Activated gamma-delta T cell treated with anti-CD3 and anti-CD28 coated beads, Interleukin-2, amount 50 U/mL, for 16 hours (primary cell): Measurements from ENCODE around the gene MEOX1.
"Not testable (repeated sequence)": the region's sequence is repeated elsewhere in the genome, so short reads cannot be mapped to it uniquely, and the experiment has no call there.

Experiments used
- DNase-seq: peaks from one replicate; pipeline ENCODE4 v3.0.0-alpha.2; 2020; ENCODE audit warnings: low read depth

Gene MEOX1

DNA sequence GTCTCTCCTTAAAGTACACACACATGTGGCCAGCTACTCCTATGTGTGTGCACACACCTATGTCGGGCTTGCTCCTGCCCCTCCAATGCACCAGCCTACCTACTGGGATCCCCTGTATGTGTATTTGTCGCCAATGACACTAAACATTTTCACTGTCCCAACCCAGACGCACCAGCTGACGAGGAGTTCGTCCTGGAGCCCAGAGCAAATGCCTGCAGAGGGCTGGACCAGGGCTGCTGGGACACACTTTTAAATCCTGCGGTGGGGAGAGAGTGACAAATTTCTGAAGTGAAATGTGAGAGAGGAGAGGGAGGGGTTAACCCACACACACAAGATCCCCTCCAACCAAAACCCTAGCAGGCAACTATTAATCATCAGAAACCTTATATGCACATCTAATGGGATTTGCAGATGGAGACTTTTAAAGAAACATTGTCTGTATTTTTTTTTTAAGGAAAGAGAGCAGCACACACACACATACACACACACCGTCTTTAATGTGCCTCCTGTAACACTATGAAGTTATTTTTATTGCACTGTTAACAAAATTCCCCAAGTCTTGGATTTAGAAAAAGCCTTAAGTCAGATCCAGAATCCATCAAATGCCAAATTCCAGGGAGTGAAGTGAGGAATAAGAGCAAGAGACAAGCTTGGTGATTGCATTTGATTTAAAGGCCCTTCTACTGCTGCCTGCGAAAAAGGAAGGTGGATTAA, at the start of gene MEOX1:
Gene MEOX1, minus strand, starts transcription at position 224 of the 714 bp plus-strand sequence. CDS start 388 bp downstream, outside the sequence.
- DNase-seq: no peak

DNA sequence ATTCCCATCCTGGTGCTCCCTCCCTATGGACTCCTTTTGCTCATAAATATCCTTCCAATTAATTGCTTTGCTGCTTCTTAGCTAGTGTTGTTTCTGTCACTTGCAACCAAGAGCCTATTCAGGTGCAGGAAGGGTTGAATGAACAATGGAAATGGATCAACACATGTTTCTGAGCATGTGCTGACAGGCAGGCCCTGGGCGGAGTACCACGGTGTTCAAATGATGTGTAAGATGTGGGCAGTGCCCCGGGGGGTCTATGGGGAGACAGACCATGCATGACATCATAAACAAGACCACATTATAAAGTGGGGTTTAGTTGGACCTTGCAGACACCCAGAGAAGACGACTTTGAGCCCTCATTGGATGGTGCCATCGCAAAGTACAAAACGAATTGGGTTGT, 48.4 kb upstream of the MEOX1 start:
- DNase-seq: no peak

DNA sequence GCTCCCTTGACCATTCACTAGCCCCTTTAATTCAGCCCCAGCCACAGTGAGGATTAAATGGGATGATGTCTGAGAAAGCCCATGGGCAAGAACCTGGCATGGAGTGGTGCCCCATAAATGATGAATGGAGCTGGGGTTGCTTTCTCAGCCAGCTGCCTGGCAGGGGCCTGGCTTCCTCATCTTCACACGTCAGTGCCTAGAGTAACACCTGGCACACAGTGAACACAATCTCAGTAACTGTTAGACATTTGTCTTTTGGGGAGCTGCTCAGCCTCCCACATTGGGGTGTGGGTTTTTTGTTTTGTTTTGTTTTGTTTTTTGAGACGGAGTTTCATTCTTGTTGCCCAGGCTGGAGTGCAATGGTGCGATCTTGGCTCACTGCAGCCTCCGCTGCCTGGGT, 47.5 kb upstream of the MEOX1 start:
- no peak for DNase-seq

GRCh38 chr17:43707184-43707583, 45.5 kb upstream of the MEOX1 start:
- no peak for DNase-seq

- no peak for DNase-seq
Measured at GRCh38 chr17:43706235-43706634, 44.5 kb upstream of the MEOX1 start.

DNA sequence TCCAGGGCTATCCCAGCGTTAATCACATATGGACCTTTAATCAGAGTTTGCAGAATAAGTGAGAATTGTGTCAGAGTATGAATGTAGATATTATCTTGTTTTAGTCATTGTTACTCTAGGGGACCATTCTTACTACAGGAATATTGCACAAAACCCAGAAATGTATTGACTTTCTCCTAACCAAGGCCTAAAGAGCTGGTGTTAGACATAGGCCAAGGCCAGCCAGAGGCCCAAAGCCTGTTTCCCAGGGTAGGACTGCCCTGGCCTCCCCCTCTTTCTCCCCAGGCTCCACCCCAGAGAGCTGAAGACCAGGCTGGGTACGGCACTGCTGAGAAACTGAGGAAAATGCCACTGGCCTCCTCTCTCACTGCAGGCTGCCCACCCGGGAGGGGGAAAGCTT, 41.9 kb upstream of the MEOX1 start:
- DNase-seq: no peak

GRCh38 chr17:43702637-43703036, 40.9 kb upstream of the MEOX1 start:
- no peak for DNase-seq

DNA sequence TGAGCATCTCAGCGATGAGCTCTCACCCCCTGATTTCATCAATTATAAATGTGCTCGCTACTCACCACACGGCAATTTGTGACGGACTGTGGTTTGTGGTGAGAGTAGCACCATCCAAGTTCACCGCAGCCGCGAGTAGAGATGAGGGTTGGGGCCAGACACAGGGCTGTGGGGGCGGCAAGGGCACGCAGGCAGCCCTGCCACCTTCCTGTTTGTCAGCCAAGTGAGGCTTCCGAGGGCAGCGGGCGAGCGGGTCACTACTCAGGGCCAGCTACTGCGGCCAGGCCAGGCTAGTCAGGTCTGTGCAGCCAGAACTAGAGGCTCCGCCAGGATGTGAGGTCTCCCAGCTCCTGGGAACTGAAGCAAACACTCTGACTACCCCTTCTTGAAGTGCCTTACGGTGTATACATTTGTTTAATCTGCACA, 39.6 kb upstream of the MEOX1 start:
- peak; percentile 35 for DNase-seq

DNA sequence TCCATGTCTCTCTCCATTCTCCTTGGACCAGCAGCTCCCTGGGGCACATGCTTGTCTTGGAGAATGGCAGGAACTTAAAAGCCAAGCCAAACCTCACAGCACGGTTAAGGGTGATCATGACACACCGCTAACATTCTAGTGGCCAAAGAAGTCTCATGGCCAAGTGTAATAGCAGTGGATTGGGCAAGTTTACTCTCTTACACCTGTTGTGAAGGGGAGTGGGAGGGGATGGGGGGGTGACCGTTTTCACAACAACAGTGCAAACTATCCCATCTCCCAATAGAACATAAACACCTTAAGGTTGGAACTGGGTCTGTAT, 37.7 kb upstream of the MEOX1 start:
- DNase-seq: no peak

DNA sequence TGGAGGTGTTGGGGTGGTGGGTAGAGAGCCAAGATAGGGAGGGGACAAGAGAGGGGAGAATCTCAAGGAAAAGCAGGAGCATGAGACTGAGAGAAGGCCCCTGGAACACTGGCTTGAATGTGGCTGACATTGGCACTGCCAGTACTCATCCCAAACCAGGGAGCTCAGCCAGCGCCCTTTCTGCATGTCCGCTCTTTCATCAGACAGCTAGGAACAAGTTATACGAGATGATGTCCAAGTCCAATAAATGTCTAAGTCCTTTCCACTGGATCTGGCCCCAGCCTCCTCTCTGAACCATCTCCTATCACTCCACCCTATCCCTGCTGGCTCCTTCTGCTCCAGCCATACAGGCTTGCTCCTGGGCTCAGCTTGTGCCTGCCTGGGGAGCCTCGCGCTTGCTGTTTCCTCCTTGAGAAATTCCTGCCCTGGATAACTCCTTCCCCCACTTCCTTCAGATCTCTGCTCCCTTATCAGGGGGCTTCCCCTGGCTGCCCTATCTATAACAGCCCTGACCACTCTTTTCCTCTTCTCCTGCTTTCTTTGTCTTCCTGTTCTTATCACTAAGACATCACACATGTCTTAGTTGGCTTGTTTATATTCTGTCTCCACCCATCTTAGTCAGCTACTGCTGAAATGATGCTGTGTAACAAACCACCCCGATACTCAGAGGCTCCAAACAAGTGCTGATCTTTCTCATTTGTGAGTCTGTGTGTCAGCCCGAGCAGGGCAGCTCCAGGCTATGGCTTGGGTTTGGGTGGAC, 37.1 kb upstream of the MEOX1 start:
- no peak for DNase-seq

DNA sequence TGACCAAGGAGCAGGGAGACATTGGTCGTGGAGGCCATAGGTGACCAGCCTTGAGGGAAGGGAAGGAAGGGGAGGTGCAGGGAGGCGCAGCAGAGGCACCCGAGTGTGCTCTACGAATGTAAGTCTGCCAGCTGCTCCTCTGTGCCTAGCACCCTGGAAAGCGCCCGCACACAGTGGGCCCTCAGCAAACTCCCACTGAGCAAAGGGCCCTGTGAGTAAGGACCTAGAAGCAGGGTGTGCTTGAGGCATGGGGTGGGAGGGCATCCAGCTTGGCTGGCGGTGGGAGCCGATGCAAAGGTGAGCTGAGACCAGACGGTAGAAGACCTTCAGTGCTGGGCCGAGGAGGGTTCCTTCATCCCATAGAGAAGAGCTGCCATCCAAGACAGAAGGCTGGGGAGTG, 36.2 kb upstream of the MEOX1 start:
- no peak for DNase-seq

- DNase-seq: no peak
Measured at GRCh38 chr17:43696891-43697290, 35.2 kb upstream of the MEOX1 start.

DNA sequence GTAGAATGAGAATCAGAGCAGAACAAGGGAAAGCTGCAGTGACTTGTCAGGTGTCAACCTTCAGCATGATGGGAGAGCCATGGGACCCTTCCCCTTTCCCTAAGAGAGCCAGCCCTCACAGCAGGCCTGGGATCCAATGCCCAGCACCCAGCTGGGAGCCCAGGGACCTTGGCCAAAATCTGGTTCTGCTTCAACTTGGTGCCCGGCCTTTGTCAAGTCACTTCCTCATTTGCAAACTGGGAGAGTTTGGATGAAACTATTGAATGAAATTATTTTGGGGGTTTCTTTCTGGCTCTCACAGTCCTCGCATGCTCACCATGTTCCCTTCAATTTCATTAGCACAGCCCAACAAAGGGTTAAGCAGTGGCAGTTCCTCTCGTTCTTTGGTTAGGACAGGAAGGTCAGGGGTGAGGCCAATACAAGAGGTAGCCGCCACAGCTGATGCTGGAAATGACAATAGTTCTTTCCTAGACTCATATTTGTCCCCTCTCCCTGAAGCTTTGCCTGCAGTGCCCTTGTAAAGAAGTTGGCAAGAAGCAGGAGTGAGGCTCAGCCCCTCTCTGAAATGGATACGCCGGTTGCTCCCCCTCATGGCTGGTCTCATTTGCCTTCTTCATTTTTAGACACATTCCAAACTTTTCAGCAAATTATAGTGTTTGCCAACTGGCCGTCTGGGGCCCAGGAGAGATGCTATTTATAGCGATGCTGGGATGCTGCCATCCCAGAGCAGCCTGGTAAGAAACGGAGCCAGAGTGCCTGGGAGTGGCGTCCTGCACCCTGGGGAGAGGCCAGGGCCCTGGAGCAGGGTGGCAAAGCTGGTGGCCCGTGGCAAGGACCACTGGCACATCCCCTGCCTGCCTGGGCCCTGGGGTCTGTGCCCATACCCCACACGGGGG, 34.5 kb upstream of the MEOX1 start:
- no peak for DNase-seq

DNA sequence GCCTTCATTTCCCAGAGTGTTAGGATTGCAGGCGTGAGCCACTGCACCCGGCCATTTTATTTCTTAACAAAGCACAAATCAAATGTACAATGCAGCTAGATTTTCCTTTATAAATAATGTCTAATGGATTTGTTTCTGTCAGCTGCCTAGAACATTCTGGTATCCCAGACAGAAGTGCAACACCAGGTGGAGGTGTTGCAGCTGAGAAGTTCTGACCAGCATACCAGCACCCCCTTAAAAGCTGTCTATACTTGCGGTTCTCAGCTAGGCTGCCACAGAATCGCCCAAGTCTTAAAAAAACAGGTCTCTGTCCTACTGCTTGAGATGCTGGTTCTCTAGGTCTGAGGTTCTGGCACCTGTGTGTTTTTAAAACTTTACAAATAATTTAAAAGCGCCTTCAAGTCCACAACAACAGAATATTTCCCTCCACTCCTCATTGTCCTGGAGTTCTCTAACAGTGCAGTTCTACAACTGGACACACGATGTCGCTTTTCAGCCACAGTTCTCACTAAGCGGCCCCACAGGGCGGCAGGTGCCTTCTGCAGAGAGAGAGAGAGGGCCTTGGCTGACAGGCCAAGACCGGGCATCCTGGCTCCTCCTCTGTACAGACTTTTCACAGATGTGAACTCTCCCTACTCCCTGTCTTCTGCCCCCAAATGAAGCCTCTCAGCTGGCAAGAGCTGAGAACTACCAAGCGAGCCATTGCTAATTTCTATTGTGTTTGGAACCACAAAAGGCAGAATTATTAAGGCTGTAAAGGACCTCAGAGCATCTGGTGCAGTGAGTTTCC, 32.6 kb upstream of the MEOX1 start:
- peak; percentile 65 for DNase-seq

DNA sequence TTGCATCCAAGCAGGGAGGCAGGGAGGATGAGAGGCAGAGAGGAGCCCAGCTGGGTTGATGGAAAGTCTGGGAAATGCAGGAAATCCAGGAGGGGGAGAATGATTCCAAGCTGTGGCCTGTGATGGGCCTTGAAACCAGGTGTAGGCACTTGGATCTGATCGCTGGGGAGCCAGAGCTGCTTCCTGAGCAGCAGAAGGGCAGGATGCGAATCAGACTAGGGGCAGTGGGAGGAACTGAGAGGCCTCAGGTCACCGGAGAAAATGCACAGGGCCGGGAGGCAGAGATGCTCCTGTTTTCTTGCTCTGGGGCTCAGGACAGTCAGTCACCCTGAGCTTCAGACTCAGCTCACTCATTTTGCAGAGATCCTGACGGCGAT, 29.6 kb upstream of the MEOX1 start:
- no peak for DNase-seq

DNA sequence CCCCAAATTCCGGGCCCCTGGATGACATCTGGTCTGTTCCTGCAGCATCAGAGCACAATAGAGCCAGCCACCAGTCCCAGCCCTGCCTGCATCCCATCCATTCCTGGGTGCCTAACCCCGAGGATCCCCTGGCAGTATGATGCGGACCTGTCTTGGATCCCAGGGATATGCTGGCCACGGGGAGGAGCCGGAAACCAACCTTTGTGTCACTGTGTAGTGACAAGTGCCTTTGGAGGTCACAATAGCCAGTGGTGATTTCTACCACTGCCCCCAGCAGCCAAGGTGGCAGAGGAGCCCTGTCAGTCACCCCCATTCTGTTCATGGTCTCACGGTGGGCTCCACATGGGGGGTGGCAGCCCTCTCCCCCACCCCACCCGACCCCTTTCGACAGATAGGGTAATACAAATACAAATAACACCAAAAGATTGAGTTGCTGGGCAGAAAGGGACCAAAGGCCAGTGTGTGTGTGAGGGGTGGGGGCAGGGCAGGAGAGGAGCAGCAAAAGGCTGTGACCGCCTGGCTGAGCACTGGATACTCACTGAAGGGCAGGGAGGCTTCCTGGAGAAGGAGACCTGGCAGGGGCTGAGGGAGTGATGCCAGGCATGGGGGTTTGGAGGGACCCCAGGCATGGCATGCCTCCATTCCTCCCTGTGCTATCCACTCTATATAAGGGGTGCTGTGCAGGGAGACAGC, 29.0 kb upstream of the MEOX1 start:
- no peak for DNase-seq

DNA sequence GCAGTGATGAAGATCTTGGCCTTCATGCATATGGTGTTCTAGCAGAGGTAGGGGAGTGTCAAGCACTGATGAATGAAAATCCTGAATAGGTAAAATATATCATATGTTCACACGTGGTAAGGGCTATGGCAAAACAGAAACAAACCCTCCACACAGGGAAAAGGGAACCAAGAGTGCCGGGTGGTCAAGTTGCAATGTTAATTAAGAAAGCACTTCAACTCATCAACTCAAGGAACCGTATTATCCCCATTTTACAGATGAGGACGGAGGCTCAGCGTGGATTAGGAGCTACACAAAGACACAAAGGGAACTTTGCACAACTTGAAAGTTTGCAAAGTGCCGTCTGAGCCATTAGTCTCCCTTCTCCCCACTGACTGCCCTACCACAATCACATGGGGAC, 28.1 kb upstream of the MEOX1 start:
- DNase-seq: no peak

GRCh38 chr17:43689131-43689530, 27.4 kb upstream of the MEOX1 start:
- DNase-seq: no peak

- not testable (repeated sequence) for DNase-seq
Measured at GRCh38 chr17:43686957-43687356, 25.2 kb upstream of the MEOX1 start.

DNA sequence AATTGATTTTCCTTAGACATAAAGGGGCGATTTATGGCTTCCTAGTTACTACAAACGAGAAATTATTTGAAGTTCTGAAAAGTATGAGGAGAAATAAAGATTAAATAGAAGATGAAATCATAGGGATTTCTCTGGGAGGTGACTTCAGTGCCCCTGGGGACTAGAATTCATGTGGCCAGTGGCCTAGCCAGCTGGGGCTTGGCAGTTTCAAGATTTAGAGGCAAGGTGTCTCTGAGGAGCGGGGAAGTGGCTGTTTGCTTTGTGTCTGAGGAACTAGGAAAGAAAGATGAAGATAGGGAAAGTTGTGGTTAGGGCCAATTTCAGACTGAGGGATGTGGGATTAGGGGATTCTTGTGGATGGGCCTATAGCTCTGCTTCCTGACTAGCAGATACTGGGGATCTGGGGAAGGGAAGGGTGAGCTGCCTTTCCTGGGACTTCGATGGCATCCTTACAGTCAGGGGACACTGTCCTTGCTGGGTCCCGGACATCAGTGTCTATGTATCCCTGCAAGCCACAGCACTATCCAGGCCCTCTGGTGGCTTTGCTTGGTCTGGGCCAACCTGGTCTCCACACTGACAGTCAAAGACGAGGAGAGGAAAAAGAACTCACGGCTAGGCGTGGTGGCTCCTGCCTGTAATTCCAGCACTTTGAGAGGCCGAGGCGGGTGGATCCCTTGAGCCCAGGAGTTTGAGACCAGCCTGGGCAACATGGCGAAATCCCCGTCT, 22.4 kb upstream of the MEOX1 start:
- DNase-seq: no peak

DNA sequence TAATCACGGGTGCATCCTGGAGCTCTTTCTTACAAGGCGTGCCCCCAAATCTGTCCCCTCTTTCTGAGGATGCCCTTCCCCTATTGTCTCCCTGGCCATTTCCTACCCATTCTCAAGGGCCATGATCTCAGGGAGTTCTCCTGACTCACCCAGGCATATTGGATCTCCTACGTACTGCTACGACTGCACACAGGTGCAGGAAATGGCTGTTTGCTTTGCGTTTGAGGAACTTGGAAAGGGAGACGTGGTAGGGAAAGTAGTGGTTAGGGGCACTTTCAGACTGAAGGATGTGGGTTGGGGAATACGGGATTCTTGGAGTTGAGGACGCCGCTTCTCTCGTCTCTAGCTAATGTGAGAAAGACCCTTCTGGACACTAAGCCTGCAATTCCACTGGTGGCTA, 18.7 kb upstream of the MEOX1 start:
- no peak for DNase-seq
